HuH-7 (cell line): ENCODE data around the gene URB2.
"Not testable (repeated sequence)": the region's sequence is repeated elsewhere in the genome, so short reads cannot be mapped to it uniquely, and the experiment has no call there.

Experiments used
- DNase-seq: peaks from one replicate; pipeline ENCODE4 v3.0.0; 2011; ENCODE audit warnings: low spot score

URB2 gene

DNA sequence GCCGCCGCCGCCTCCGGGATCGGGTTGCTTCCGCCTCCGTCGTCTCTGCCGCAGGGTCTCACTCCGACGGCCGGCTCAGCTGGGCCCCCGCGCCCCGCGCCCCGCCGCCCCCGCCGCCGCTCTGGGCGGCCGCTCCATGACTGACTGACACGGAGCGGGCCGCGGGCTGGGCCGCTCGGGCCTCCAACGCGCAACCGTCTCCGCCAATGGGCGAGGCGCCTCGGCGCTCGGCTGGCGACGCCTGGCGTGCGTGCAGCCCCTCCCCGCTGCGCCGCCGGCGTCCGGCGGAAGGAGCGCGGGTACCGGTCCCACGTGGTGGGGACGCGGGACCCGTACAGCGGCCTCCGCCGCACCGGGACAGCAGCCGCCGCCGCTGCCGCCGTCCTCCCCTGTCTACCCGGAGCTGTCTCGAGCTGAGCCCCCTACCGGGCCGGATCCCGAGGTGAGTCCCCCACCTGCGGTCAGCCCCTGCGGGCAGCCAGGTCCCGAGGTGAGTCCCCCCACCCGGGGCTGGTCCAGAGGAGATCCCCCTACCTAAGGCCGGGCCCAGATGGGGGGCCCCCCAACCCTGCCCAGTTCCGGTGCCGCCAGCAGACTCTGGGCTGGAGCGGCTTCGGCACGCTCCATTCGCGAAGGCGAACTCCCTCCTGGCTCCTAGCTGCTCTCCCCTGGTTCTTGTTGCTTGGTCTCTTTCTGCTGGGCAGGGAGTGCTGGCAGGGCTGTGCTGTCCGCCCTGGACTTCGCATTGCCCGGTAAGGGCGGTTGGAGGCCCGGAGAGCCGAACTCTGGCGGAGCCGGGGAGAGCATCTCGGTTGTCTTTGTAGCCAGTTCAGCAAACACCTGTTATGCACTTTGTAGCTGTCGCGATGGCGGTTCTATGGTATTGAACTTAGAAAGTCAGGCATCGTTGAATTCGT is at the start of gene URB2, which contains the start of gene TAF5L:
TSS of gene URB2 (plus strand) at position 333 of the 917 bp plus-strand sequence. CDS start 1,387 bp downstream, outside the sequence.
TSS of gene TAF5L (minus strand) at position 208 of the 917 bp plus-strand sequence. CDS start 11,640 bp downstream, outside the sequence.
- peak; percentile 94 for DNase-seq

DNA sequence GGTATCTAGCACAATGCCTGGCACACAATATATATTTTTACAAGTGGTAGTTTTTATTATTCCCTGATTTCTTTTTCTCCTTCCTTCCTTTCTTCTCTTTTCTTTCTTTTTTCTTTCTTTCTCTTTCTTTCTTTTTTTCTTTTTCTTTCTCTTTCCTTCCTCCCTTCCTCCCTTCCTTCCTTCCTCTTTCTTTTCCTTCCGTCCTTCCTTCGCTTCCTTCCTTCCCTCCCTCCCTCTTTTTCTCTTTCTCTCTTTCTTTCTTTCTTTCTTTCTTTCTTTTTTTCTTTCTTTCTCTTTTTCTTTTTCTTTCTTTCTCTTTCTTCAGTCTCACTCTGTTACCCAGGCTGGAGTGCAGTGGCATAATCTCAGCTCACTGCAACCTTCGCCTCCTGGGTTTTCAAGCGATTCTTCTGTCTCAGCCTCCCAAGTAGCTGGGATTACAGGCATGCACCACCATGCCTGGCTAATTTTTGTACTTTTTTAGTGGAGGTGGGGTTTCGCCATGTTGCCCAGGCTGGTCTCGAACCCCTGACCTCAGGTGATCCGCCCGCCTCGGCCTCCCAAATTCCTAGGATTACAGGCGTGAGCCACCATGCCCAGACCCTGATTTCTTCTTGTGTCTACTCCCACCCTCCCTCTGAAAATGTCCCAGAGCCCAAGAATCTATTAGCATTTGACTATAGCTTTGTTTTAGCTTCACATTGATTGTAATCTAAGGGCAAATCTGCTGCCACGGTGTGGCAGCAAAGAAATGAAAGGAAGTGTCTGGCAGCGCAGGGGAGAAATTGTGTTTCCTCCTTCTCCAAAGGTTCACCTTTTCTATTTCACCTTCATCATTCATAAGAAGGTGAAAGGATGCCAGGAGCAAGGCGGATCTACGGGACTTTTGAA is 47.6 kb upstream of the URB2 start:
- DNase-seq: no peak

GRCh38 chr1:229579059-229579673 is 46.9 kb upstream of the URB2 start:
- DNase-seq: no peak

GRCh38 chr1:229581485-229581884 is 44.6 kb upstream of the URB2 start:
- DNase-seq: no peak

DNA sequence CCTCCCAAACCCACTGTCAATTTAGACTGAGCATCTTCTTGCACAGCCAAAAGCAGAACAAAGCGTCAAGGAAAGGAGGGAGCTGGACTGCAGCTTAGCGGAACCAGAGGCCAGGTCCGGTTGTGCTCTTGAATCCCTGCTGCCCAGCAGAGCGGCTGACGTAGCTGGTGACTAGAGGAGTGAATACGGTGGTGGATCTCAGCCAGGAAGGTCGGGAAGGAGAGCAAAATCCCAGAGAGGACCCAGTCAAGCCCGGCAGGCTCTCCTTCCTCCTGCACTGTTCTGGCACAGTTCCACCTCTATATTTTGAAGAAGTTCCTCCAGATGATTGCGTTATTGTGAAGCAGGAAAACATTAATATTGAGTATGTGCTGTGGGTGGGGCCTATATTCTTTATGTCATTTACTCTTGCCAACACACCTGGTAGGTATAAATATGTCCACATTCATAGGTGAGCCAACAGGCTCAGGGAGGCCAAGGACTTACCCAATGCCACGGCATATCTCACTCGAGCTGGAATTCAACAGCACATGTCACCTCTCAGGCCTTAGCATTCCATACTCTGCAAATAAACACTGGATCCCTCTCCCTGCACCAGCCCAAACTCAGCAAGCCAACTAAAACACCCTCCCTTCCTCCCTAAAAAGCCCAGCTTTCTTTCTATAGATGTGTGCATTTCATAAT is 43.9 kb upstream of the URB2 start:
- no peak for DNase-seq

DNA sequence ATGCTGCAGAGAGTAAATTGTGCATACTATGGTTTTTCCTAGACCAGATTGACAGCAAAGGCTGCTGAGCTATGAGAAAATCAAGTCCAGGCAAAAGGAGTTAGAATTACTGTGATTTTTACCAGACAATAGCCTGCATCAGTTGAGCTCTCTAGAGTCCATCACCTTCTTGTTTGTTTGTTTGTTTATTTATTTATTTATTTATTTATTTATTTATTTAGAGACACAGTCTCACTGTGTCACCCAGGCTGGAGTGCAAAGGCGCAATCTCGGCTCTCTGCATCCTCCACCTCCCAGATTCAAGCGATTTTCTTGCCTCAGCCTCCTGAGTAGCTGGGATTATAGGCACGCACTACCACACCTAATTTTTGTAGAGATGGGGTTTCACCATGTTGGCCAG is 43.3 kb upstream of the URB2 start:
- no peak for DNase-seq

DNA sequence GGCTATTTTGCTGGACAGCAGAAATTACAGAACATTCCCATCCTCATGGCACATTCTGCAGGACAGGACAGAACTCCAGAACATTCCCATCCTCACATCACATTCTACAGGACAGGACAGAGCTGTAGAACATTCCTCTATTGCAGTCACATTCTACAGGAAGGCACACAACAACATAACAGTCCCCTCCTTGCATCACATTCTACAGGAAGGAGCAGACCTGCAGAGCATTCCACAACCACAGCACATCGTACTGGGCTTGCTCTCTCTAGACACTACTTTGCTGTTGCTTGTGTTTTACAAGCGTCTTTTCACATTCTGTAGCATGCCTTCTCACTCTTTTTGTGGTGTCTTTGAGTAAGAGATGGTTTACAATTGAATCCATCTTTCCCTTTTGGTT is 40.7 kb upstream of the URB2 start:
- no peak for DNase-seq

GRCh38 chr1:229590119-229590518 is 35.9 kb upstream of the URB2 start:
- DNase-seq: no peak

DNA sequence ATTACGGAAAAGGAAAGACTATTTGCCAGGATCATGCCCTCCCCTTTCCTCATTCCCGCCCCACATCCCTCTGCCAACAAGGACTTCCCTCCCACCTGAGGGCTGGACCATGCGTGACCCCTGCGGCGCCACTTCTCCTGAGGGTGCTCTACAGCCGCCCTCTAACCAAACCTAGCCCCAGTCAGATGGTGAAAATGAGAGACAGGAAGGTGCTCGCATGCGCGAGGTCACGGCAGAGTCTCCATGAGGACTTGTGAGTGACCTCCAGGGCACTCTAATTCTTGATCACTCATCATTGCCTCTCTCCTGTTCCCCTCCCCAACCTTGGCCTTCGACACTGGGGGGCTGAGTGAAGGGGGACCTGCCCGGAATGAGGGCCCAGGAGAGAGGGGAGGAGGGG is 32.2 kb upstream of the URB2 start:
- DNase-seq: no peak

- no peak for DNase-seq
These were observed 31.6 kb upstream of the URB2 start for GRCh38 chr1:229594227-229595008.

GRCh38 chr1:229595876-229596275 is 30.2 kb upstream of the URB2 start:
- not testable (repeated sequence) for DNase-seq

DNA sequence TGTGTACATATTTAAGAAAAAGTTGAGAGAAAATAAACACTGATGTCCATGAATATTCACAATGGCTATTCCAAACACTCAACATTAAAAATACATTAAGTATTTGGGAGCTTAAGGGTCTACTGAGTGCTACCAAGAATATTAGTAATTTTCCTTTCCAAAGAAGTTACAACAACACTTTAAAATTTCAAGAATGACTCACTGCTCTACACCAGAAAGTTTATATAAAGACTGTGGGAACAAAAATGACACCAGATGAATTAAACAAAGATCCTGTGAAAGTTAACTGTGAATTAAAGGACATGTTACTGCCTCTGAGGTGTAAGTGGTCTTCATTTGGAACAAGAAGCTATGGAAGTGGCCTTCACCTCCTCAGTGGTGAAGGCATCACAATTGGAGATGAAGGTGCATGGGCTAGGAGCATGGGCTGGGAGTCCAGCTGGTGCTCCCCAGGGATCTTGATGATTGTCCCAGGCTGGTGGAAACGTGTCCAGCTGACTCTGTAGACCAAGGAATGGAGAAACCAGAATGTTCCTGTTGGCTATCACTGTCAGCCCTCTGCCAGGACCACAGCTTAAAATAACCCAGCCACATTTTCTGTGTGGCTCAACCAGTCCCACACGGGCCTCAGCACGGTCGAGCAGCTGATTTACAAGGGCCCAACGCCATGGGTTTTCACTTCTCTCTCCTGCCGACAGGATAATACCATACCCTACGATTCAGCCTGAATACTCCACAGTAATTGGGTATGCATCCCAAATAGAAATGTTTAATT is 28.9 kb upstream of the URB2 start:
- no peak for DNase-seq

- DNase-seq: no peak
These were observed 28.2 kb upstream of the URB2 start for GRCh38 chr1:229597877-229598276.

DNA sequence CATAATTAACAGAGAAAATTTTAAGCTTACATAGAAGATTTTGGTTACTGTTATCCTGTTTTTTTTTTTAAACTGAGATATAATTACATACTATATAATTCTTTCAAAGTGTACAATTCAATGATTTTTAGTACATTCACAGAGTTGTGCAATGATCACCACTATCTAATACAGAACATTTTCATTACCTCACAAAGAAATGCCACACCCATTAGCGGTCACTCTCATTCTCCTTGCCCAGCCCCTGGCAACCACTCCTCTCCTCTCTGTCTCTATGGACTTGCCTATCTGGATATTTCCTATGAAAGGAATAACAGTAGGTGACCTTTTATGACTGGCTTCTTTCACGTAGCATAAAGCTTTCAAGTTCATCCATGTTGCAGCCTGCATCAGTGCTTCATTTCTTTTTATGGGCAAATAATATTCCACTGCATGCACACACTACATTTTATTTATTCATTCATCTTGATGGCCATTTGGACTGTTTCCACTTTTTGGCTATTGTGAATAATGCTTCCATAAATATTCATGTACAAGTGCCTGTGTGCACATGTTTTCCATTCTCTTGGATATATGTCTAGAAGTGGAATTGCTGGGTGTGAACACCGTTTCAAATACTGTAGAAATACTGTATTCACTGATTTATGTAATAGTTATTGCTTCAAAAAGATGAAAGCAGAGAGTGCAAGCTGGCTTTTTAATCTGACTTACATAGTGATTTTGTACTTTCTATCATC is 26.7 kb upstream of the URB2 start:
- DNase-seq: no peak

- no peak for DNase-seq
These were observed 25.8 kb upstream of the URB2 start for GRCh38 chr1:229600229-229600628.

DNA sequence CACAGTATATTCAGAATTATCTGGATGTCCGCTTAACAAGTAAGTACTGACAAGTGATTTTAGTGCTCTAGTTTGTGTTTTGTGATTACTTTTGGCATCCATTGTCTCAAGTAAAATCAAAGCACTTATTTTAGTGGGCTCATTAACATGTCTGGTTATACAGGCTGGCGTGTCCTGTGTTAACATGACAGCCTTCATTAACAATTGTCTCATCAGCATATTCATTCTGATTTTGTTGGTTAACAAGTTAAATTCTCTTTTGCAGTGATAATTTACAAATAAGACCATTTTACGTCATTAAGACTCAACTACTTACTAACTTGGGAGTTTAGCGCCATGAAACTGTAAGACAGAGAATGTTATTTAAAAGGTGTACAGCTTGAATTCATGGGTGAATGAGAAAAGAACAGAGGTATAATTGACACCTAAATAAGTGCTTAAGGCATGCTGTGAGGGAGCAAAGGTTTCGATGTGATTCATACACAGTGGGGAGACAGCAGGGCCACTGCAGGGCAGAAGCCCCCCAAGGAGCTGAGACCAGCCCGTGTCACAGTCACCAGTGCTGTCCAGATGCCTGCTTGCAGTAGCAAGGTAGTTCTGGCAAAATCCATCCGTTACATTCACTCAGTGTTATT is 22.6 kb upstream of the URB2 start:
- no peak for DNase-seq

DNA sequence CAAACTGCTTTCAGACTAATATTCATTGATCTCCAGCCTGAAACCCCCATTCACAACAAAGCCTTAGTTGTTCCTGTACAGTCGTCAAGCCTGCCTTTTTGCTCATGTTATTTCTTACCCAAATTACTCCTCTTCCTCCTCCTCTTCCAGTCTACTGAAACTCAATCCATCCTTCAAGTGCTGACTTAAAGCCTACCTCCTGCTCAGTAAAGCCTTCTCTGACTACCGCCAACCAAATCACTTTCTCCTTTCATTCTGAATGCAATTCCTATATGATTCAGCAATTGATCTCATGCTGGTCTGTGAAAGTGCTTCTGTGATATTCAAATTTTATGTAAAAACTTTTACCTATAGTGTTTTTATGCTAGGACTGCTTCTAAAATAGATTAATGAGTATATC is 18.7 kb upstream of the URB2 start:
- no peak for DNase-seq

GRCh38 chr1:229608590-229608989 is 17.5 kb upstream of the URB2 start:
- no peak for DNase-seq

GRCh38 chr1:229613938-229614337 is 12.1 kb upstream of the URB2 start:
- DNase-seq: no peak
